GM23248 (cell line): Measurements from ENCODE around the gene ADARB1. TPM values are rescaled to one million over a fixed set of nuclear protein-coding genes. Genes with fewer than 3 reads are reported as not detected.

Source experiments
- DNase-seq: peaks from one replicate; pipeline ENCODE4 v3.0.0-alpha.2; 2015
- H2AFZ ChIP-seq: fragments of 200-600 bp; sonication (generic); 2 replicates; pipeline ENCODE4 v1.6.1; 2016; ENCODE audit warnings: antibody characterized with exemption
- H3F3A ChIP-seq: fragments of 200-600 bp; sonication (generic); 2 replicates; pipeline ENCODE4 v1.6.1; 2016; ENCODE audit warnings: mild to moderate bottlenecking, antibody characterized with exemption, mixed run types; ENCODE audit not compliant: insufficient read depth
- H3K27ac ChIP-seq: fragments of 200-600 bp; sonication (generic); 2 replicates; pipeline ENCODE4 v1.5.1; 2016; ENCODE audit warnings: mild to moderate bottlenecking
- H3K27me3 ChIP-seq: fragments of 200-600 bp; sonication (generic); replicated peaks from 2 replicates; pipeline ENCODE4 v1.6.1; 2016; ENCODE audit warnings: mild to moderate bottlenecking; ENCODE audit not compliant: insufficient read depth
- H3K36me3 ChIP-seq: fragments of 200-600 bp; sonication (generic); 2 replicates; pipeline ENCODE4 v1.6.1; 2016; ENCODE audit warnings: low read depth, mild to moderate bottlenecking
- H3K4me1 ChIP-seq: fragments of 200-600 bp; sonication (generic); 2 replicates; pipeline ENCODE4 v1.6.1; 2016; ENCODE audit warnings: mild to moderate bottlenecking; ENCODE audit not compliant: insufficient read depth
- H3K4me2 ChIP-seq: fragments of 200-600 bp; sonication (generic); one replicate; pipeline ENCODE4 v1.6.1; 2016; ENCODE audit warnings: mild to moderate bottlenecking; ENCODE audit not compliant: unreplicated experiment
- H3K4me3 ChIP-seq: fragments of 200-600 bp; sonication (generic); 2 replicates; pipeline ENCODE4 v1.5.1; 2016; ENCODE audit warnings: mild to moderate bottlenecking
- H3K79me2 ChIP-seq: fragments of 200-600 bp; sonication (generic); 2 replicates; pipeline ENCODE4 v1.6.1; 2016; ENCODE audit warnings: mild to moderate bottlenecking; ENCODE audit not compliant: insufficient read depth
- H3K9ac ChIP-seq: fragments of 200-600 bp; sonication (generic); 2 replicates; pipeline ENCODE4 v1.6.1; 2016; ENCODE audit warnings: mild to moderate bottlenecking
- H3K9me2 ChIP-seq: fragments of 200-600 bp; sonication (generic); 2 replicates; pipeline ENCODE4 v1.6.1; 2016; ENCODE audit warnings: mixed run types, mild to moderate bottlenecking, moderate library complexity; ENCODE audit not compliant: insufficient read depth
- H3K9me3 ChIP-seq: fragments of 200-600 bp; sonication (generic); one replicate; pipeline ENCODE4 v1.6.1; 2017; ENCODE audit warnings: low read depth
- H4K20me1 ChIP-seq: fragments of 200-600 bp; sonication (generic); 2 replicates; pipeline ENCODE4 v1.6.0; 2016; ENCODE audit not compliant: insufficient read depth
- EZH2 ChIP-seq: fragments of 200-600 bp; sonication (generic); IDR thresholded peaks from 2 replicates; pipeline ENCODE4 v1.6.1; 2018; ENCODE audit warnings: antibody characterized with exemption, mild to moderate bottlenecking; ENCODE audit not compliant: insufficient read depth, poor library complexity, severe bottlenecking
- EZH2phosphoT487 ChIP-seq: fragments of 200-600 bp; sonication (generic); IDR thresholded peaks from 2 replicates; pipeline ENCODE4 v1.6.1; 2018; ENCODE audit warnings: antibody characterized with exemption, moderate library complexity, mild to moderate bottlenecking, low read depth; ENCODE audit not compliant: insufficient read depth
- WGBS, 2 experiments: methylation state at CpG; one replicate each; pipeline ENCODE4 v1.1.6; 2015 to 2017; ENCODE audit warnings: low lambda C conversion rate in 2 of 2, low coverage in 1 of 2; ENCODE audit errors: missing lambda C conversion rate in 2 of 2; 5-methylcytosine and 5-hydroxymethylcytosine counted together
- in situ Hi-C: fragments of 300-500 bp; cut with MboI; formaldehyde crosslinking; loops from 2 replicates; pipeline ENCODE4 v1.15.0; 2020
- polyA plus RNA-seq: library from polyadenylated mRNA; unstranded; fragments of >200 nt; fragmentation: Nextera tagmentation; extraction: Ambion mirVana; gene quantifications from 2 replicates; pipeline ENCODE4 v1.2.1, GENCODE V29; 2016
- total RNA-seq: library from RNA; depleted of rRNA; stranded (reverse); fragments of >200 nt; shearing (Covaris generic); gene quantifications from 2 replicates; pipeline ENCODE4 v1.2.3, GENCODE V29; 2014

ADARB1 gene
- total and polyA plus RNA-seq, 2 experiments from 2014 or later, result 16.3 to 17.4 TPM

GRCh38 chr21:45110873-45111624, 36.7 kb downstream of the ADARB1 start:
- Histone ChIP-seq H3K79me2 (peaks cover 98% of the 10 kb centered on the region), H2AFZ (no peak overlapping the region), H3K4me3 (no peak overlapping the region), H3K4me2 (no peak overlapping the region), H3K4me1 (peaks cover 14% of the 10 kb centered on the region; the same call in 1 of the 2 replicates), H3K27me3 (no peaks in the 10 kb centered on the region), H3K9me3 (no peaks in the 10 kb centered on the region), H3K9me2 (no peaks in the 10 kb centered on the region), H3K9ac (no peak overlapping the region), H3K27ac (no peak overlapping the region), H4K20me1 (peaks cover 3% of the 10 kb centered on the region; the same call in 1 of the 2 replicates), H3F3A (no peaks in the 10 kb centered on the region), H3K36me3 (no peaks in the 10 kb centered on the region)
- TF ChIP-seq EZH2 (no peak), EZH2phosphoT487 (no peak)
- WGBS, 2 experiments, result 81 to 84% methylated on average over 18 of the region's 18 CpGs
- in situ Hi-C loops, result no loop called here
- no peak for DNase-seq

GRCh38 chr21:45111703-45112102, 37.3 kb downstream of the ADARB1 start:
- peaks cover 98% of the 10 kb centered on the region for H3K79me2 ChIP-seq
- no peaks in the 10 kb centered on the region for H3K9me3 ChIP-seq
- H3K4me3 ChIP-seq, result no peak overlapping the region
- no peaks in the 10 kb centered on the region for H3K36me3 ChIP-seq
- H3K9ac ChIP-seq, result no peak overlapping the region
- H3K9me2 ChIP-seq, result no peaks in the 10 kb centered on the region
- WGBS, 2 experiments, result 85 to 86% methylated on average over 5 of the region's 5 CpGs
- no peak overlapping the region for H2AFZ ChIP-seq
- DNase-seq, result no peak
- H4K20me1 ChIP-seq, result 0 out of 2 replicates have a peak, but pooled peaks cover 3% of the 10 kb centered on the region
- no peaks in the 10 kb centered on the region for H3K27me3 ChIP-seq
- H3F3A ChIP-seq, result no peaks in the 10 kb centered on the region
- H3K4me2 ChIP-seq, result no peak overlapping the region
- in situ Hi-C loops, result no loop called here
- H3K4me1 ChIP-seq, result peaks cover 14% of the 10 kb centered on the region; the same call in 1 of the 2 replicates
- no peak for TF ChIP-seq EZH2
- no peak for TF ChIP-seq EZH2phosphoT487
- no peak overlapping the region for H3K27ac ChIP-seq

DNA sequence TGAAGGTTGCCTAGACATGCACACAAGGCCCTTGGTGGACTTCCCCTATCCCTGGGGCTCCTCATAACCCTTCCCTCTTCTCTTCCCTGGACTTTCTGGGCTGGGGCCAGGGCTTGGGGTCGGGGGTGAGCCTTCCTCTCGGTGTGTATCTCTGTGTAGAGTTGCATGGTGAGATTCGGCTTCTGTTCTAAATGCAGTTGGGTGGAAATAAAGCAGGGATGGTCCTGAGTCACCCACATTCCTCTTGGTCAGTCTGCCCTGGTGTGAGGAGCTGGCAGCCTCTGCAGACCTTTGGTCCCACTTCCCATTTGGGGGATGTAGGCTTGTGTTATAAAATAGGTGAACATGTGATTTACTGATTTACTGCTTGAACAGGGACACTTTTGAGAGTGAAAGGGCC, 38.0 kb downstream of the ADARB1 start:
- 76 to 85% methylated on average over 3 of the region's 3 CpGs for WGBS, 2 experiments
- DNase-seq, result peak; percentile 43
- H3K4me3 ChIP-seq, result no peak overlapping the region
- no peaks in the 10 kb centered on the region for H3K9me2 ChIP-seq
- no peak overlapping the region for H3K4me2 ChIP-seq
- H3F3A ChIP-seq, result no peaks in the 10 kb centered on the region
- H3K27me3 ChIP-seq, result no peaks in the 10 kb centered on the region
- no peak for TF ChIP-seq EZH2phosphoT487
- no peak for TF ChIP-seq EZH2
- in situ Hi-C loops, result no loop called here
- H3K4me1 ChIP-seq, result peaks cover 14% of the 10 kb centered on the region; the same call in 1 of the 2 replicates
- H3K79me2 ChIP-seq, result peaks cover 98% of the 10 kb centered on the region
- no peaks in the 10 kb centered on the region for H3K9me3 ChIP-seq
- H2AFZ ChIP-seq, result no peak overlapping the region
- no peak overlapping the region for H3K27ac ChIP-seq
- H3K9ac ChIP-seq, result no peak overlapping the region
- H4K20me1 ChIP-seq, result 0 out of 2 replicates have a peak, but pooled peaks cover 3% of the 10 kb centered on the region
- H3K36me3 ChIP-seq, result no peaks in the 10 kb centered on the region

- WGBS, 2 experiments, result 90 to 91% methylated on average over 6 of the region's 6 CpGs
- no peak overlapping the region for H3K4me3 ChIP-seq
- no peak for DNase-seq
Measured at GRCh38 chr21:45113543-45113942, 39.2 kb downstream of the ADARB1 start.

More at GRCh38 chr21:45113543-45113942, 39.2 kb downstream of the ADARB1 start:
- TF ChIP-seq EZH2phosphoT487 (no peak), EZH2 (no peak)
- H3K9ac ChIP-seq, result no peak overlapping the region
- no peak overlapping the region for H3K27ac ChIP-seq
- in situ Hi-C loops, result no loop called here
- no peaks in the 10 kb centered on the region for H3K27me3 ChIP-seq
- H3K4me1 ChIP-seq, result peaks cover 14% of the 10 kb centered on the region; the same call in 1 of the 2 replicates
- H3K4me2 ChIP-seq, result no peak overlapping the region
- H2AFZ ChIP-seq, result no peak overlapping the region
- H3K9me3 ChIP-seq, result no peaks in the 10 kb centered on the region
- no peaks in the 10 kb centered on the region for H3K36me3 ChIP-seq
- peaks cover 98% of the 10 kb centered on the region for H3K79me2 ChIP-seq
- H3F3A ChIP-seq, result no peaks in the 10 kb centered on the region
- 0 out of 2 replicates have a peak, but pooled peaks cover 3% of the 10 kb centered on the region for H4K20me1 ChIP-seq
- H3K9me2 ChIP-seq, result no peaks in the 10 kb centered on the region
